HEK293 (cell line): Measurements from ENCODE around the gene RBMS1.

ENCODE experiments used
- CTCF ChIA-PET: fragments of 350-600 bp; formaldehyde crosslinking; extraction: SDS; loops from one replicate; lab custom pipeline; 2021; ENCODE audit warnings: antibody characterized with exemption; lab: Yijun Ruan, JAX
- POLR2A ChIA-PET: fragments of 300-600 bp; formaldehyde crosslinking; extraction: SDS; loops from one replicate; lab custom pipeline; 2020; ENCODE audit warnings: antibody characterized with exemption, inconsistent platforms; lab: Yijun Ruan, JAX
- H3K27ac ChIP-seq: fragments of 200-500 bp; sonication (Bioruptor generic); 2 replicates; pipeline ENCODE4 v1.5.1; 2014; ENCODE audit warnings: low read depth, low read length, control low read depth, inconsistent platforms; ENCODE audit errors: extremely low read depth
- H3K36me3 ChIP-seq, 2 experiments: fragments of 200-500 bp in 1 of 2; sonication (Bioruptor generic) in 1 of 2; 1 replicate in 1 of 2; 2 replicates in 1 of 2; pipeline ENCODE4 v1.5.1; 2014 to 2017; ENCODE audit warnings: inconsistent platforms in 2 of 2, low read length in 2 of 2; ENCODE audit not compliant: control insufficient read depth in 2 of 2, insufficient read depth in 1 of 2
- H3K4me1 ChIP-seq: fragments of 200-500 bp; sonication (Bioruptor generic); 2 replicates; pipeline ENCODE4 v1.5.1; 2014; ENCODE audit warnings: mild to moderate bottlenecking, low read length, inconsistent platforms; ENCODE audit not compliant: control insufficient read depth, insufficient read depth
- H3K4me3 ChIP-seq: 2 replicates; pipeline ENCODE4 v1.5.1; 2011; ENCODE audit warnings: low read depth, mild to moderate bottlenecking, control low read depth, low read length, moderate library complexity
- H3K9me3 ChIP-seq: fragments of 200-500 bp; sonication (Bioruptor generic); 2 replicates; pipeline ENCODE4 v1.5.1; 2014; ENCODE audit warnings: low read depth, low read length, inconsistent platforms; ENCODE audit not compliant: control insufficient read depth, insufficient read depth
- GFI1B ChIP-seq: fragments of 450-650 bp; formaldehyde crosslinking; IDR thresholded peaks from 2 replicates; pipeline ENCODE4 v1.5.1; 2016; ENCODE audit warnings: missing biosample characterization, missing genetic modification characterization
- KLF10 ChIP-seq: fragments of 450-650 bp; IDR thresholded peaks from 2 replicates; pipeline ENCODE4 v1.5.1; 2018; ENCODE audit warnings: missing biosample characterization, mild to moderate bottlenecking, missing genetic modification characterization
- KLF17 ChIP-seq: fragments of 450-650 bp; formaldehyde crosslinking; IDR thresholded peaks from 2 replicates; pipeline ENCODE4 v1.5.1; 2016; ENCODE audit warnings: missing biosample characterization, missing genetic modification characterization
- KLF8 ChIP-seq: fragments of 450-650 bp; formaldehyde crosslinking; IDR thresholded peaks from 2 replicates; pipeline ENCODE4 v1.5.1; 2016; ENCODE audit warnings: missing biosample characterization, missing genetic modification characterization
- MYNN ChIP-seq: fragments of 450-650 bp; formaldehyde crosslinking; IDR thresholded peaks from 2 replicates; pipeline ENCODE4 v1.5.1; 2016; ENCODE audit warnings: missing biosample characterization, missing genetic modification characterization, borderline replicate concordance
- MZF1 ChIP-seq: fragments of 450-650 bp; formaldehyde crosslinking; IDR thresholded peaks from 2 replicates; pipeline ENCODE4 v1.5.1; 2017; ENCODE audit warnings: missing biosample characterization, missing genetic modification characterization, borderline replicate concordance
- RBAK ChIP-seq: fragments of 450-650 bp; formaldehyde crosslinking; IDR thresholded peaks from 2 replicates; pipeline ENCODE4 v1.5.1; 2016; ENCODE audit warnings: missing biosample characterization, missing genetic modification characterization
- TRIM28 ChIP-seq: IDR thresholded peaks from 2 replicates; pipeline ENCODE4 v1.6.1; 2011; ENCODE audit warnings: low read length, control low read depth, borderline replicate concordance
- WT1 ChIP-seq: fragments of 450-650 bp; formaldehyde crosslinking; IDR thresholded peaks from 2 replicates; pipeline ENCODE4 v1.5.1; 2016; ENCODE audit warnings: missing biosample characterization, missing genetic modification characterization
- ZBTB11 ChIP-seq: fragments of 450-650 bp; formaldehyde crosslinking; conservative IDR thresholded peaks from 2 replicates; pipeline ENCODE4 v1.5.1; 2016; ENCODE audit warnings: low read depth, missing biosample characterization, missing genetic modification characterization
- ZBTB6 ChIP-seq: fragments of 450-650 bp; formaldehyde crosslinking; IDR thresholded peaks from 2 replicates; pipeline ENCODE4 v1.5.1; 2017; ENCODE audit warnings: missing biosample characterization, missing genetic modification characterization
- ZBTB7A ChIP-seq: fragments of 450-650 bp; formaldehyde crosslinking; IDR thresholded peaks from 2 replicates; pipeline ENCODE4 v1.5.1; 2016; ENCODE audit warnings: low read depth, missing biosample characterization, missing genetic modification characterization
- ZBTB8A ChIP-seq: fragments of 450-650 bp; formaldehyde crosslinking; IDR thresholded peaks from 2 replicates; pipeline ENCODE4 v1.5.1; 2016; ENCODE audit warnings: missing biosample characterization, missing genetic modification characterization
- ZFP69B ChIP-seq: fragments of 450-650 bp; formaldehyde crosslinking; IDR thresholded peaks from 2 replicates; pipeline ENCODE4 v1.5.1; 2016; ENCODE audit warnings: missing biosample characterization, missing genetic modification characterization
- ZNF133 ChIP-seq: fragments of 450-650 bp; formaldehyde crosslinking; IDR thresholded peaks from 2 replicates; pipeline ENCODE4 v1.5.1; 2016; ENCODE audit warnings: missing biosample characterization, missing genetic modification characterization
- ZNF140 ChIP-seq: fragments of 450-650 bp; formaldehyde crosslinking; IDR thresholded peaks from 2 replicates; pipeline ENCODE4 v1.5.1; 2016; ENCODE audit warnings: missing biosample characterization, missing genetic modification characterization
- ZNF157 ChIP-seq: fragments of 450-650 bp; formaldehyde crosslinking; IDR thresholded peaks from 2 replicates; pipeline ENCODE4 v1.5.1; 2016; ENCODE audit warnings: missing biosample characterization, missing genetic modification characterization
- ZNF239 ChIP-seq: fragments of 450-650 bp; formaldehyde crosslinking; IDR thresholded peaks from 2 replicates; pipeline ENCODE4 v1.5.1; 2016; ENCODE audit warnings: missing biosample characterization, missing genetic modification characterization
- ZNF26 ChIP-seq: fragments of 450-650 bp; formaldehyde crosslinking; IDR thresholded peaks from 2 replicates; pipeline ENCODE4 v1.5.1; 2016; ENCODE audit warnings: missing biosample characterization, missing genetic modification characterization
- ZNF391 ChIP-seq: fragments of 450-650 bp; formaldehyde crosslinking; IDR thresholded peaks from 2 replicates; pipeline ENCODE4 v1.5.1; 2016; ENCODE audit warnings: low read depth, missing biosample characterization, missing genetic modification characterization, borderline replicate concordance
- ZNF394 ChIP-seq: fragments of 450-650 bp; formaldehyde crosslinking; IDR thresholded peaks from 2 replicates; pipeline ENCODE4 v1.5.1; 2016; ENCODE audit warnings: missing biosample characterization, missing genetic modification characterization, mild to moderate bottlenecking, moderate library complexity, borderline replicate concordance
- ZNF549 ChIP-seq: fragments of 450-650 bp; IDR thresholded peaks from 2 replicates; pipeline ENCODE4 v1.5.1; 2018; ENCODE audit warnings: missing biosample characterization, missing genetic modification characterization, mild to moderate bottlenecking, inconsistent platforms, moderate library complexity
- ZNF561 ChIP-seq: fragments of 450-650 bp; IDR thresholded peaks from 2 replicates; pipeline ENCODE4 v1.5.1; 2018; ENCODE audit warnings: missing biosample characterization, missing genetic modification characterization, borderline replicate concordance
- ZNF621 ChIP-seq: fragments of 450-650 bp; formaldehyde crosslinking; IDR thresholded peaks from 2 replicates; pipeline ENCODE4 v1.5.1; 2017; ENCODE audit warnings: missing biosample characterization, missing genetic modification characterization
- ZNF626 ChIP-seq: fragments of 450-650 bp; sonication (Bioruptor Pico); formaldehyde crosslinking; IDR thresholded peaks from 2 replicates; pipeline ENCODE4 v1.5.1; 2018; ENCODE audit warnings: missing biosample characterization, missing genetic modification characterization, inconsistent platforms
- ZSCAN16 ChIP-seq: fragments of 450-650 bp; formaldehyde crosslinking; IDR thresholded peaks from 2 replicates; pipeline ENCODE4 v1.5.1; 2016; ENCODE audit warnings: missing biosample characterization, missing genetic modification characterization

The RBMS1 gene

GRCh38 chr2:160315337-160315736 is 178.3 kb downstream of the RBMS1 start:
- H3K27ac ChIP-seq: no peak overlapping the region
- no peak overlapping the region for H3K4me3 ChIP-seq
- H3K36me3 ChIP-seq: peaks cover 0 to 8% of the 10 kb centered on the region in 2 experiments; a peak in 1 of 3 replicates
- POLR2A ChIA-PET: no interaction called here
- H3K9me3 ChIP-seq: no peaks in the 10 kb centered on the region
- H3K4me1 ChIP-seq: no peaks in the 10 kb centered on the region
- CTCF ChIA-PET: interaction anchor here (1.1 to 1.6 kb wide), 2 partner anchors 9 to 45 kb away, joined by 4 to 5 read pairs; no protein-coding TSS in a partner anchor
- TF ChIP-seq ZBTB7A (no peak), KLF10 (tag by site-specific recombination) (no peak), TRIM28 (no peak), ZNF626 (tag by site-specific recombination) (no peak), ZNF140 (no peak), ZFP69B (tag by site-specific recombination) (no peak), MZF1 (tag by site-specific recombination) (no peak), ZBTB6 (no peak), ZNF133 (tag by site-specific recombination) (no peak), ZSCAN16 (tag by site-specific recombination) (no peak), ZNF621 (tag by site-specific recombination) (no peak), ZBTB8A (tag by site-specific recombination) (no peak), KLF8 (tag by site-specific recombination) (no peak), ZNF391 (tag by site-specific recombination) (no peak), ZNF239 (tag by site-specific recombination) (no peak)

- H3K4me1 ChIP-seq: no peaks in the 10 kb centered on the region
- POLR2A ChIA-PET: no interaction called here
- no peak for TF ChIP-seq ZNF561 (tag by site-specific recombination)
- no peak for TF ChIP-seq GFI1B (tag by site-specific recombination)
- no peak for TF ChIP-seq ZNF157
- no peak for TF ChIP-seq ZNF549 (tag by site-specific recombination)
- TF ChIP-seq, all 188 proteins: peak for 0
- H3K4me3 ChIP-seq: no peak overlapping the region
- H3K36me3 ChIP-seq: peaks cover 0 to 8% of the 10 kb centered on the region in 2 experiments; a peak in 2 of 3 replicates
- no peaks in the 10 kb centered on the region for H3K9me3 ChIP-seq
- CTCF ChIA-PET: interaction anchor here (0.6 kb wide), 1 partner anchor 22 kb away, joined by 3 read pairs; no protein-coding TSS in a partner anchor
- H3K27ac ChIP-seq: no peak overlapping the region
Measured at GRCh38 chr2:160310118-160310828, 183.3 kb downstream of the RBMS1 start.

GRCh38 chr2:160309585-160309984 is 184.0 kb downstream of the RBMS1 start:
- no peak overlapping the region for H3K27ac ChIP-seq
- no peaks in the 10 kb centered on the region for H3K9me3 ChIP-seq
- no peaks in the 10 kb centered on the region for H3K4me1 ChIP-seq
- peaks cover 0 to 8% of the 10 kb centered on the region in 2 experiments; a peak in 2 of 3 replicates for H3K36me3 ChIP-seq
- ChIA-PET CTCF (interaction anchor here (0.6 kb wide), 1 partner anchor 75 kb away, joined by 4 read pairs; no protein-coding TSS in a partner anchor), POLR2A (no interaction called here)
- no peak overlapping the region for H3K4me3 ChIP-seq
- TF ChIP-seq ZNF394 (no peak), ZNF26 (tag by site-specific recombination) (no peak), RBAK (tag by site-specific recombination) (no peak), KLF17 (tag by site-specific recombination) (no peak), WT1 (tag by site-specific recombination) (no peak), ZBTB11 (tag by site-specific recombination) (no peak), MYNN (no peak)
